GM21515 (cell line): ENCODE results near the gene TEX35.

Experiments
- ATAC-seq: cut with Tn5 transposase; IDR thresholded peaks from one replicate; pipeline ENCODE4 v1.9.1; 2021; ENCODE audit not compliant: unreplicated experiment

The TEX35 gene

DNA sequence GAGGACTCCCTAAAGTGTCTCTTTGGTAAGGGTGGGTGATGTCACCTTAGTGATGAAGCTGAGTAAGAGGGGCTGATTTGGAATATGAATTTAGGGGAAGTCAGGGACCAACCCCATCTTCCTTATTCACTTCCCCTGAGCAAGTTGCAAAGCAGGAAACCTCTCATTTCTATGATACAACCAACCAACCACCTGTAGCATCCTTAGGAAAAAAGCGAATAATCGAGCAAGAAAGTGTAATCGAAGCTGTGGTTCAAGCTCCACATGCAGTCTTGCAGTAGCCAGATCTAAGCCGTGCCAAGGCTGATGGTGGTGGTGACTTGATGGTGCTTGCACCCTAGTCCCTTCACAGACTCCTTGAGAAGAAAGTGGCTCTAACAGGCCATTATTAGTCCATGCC, 3.2 kb downstream of the TEX35 start:
- no peak for ATAC-seq

DNA sequence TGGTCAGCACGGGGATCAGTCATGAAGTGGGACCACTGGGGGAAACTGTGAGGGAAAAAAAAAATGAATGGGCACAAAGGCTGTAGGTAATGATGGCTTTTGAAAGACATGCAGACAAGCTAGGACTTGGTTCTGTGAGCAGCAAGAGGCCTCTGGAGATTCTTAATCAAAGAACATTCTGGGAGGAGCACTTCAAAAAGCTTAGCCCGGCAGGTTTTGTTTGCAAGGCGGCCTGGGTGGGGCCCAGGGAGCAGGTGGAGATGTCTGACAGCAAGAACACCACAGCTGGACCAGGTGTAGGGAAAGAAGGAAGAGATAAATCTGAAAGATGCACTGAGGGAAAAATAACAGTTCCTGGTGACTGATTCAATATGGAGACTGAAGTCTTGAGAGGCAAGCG, 6.0 kb downstream of the TEX35 start:
- no peak for ATAC-seq

DNA sequence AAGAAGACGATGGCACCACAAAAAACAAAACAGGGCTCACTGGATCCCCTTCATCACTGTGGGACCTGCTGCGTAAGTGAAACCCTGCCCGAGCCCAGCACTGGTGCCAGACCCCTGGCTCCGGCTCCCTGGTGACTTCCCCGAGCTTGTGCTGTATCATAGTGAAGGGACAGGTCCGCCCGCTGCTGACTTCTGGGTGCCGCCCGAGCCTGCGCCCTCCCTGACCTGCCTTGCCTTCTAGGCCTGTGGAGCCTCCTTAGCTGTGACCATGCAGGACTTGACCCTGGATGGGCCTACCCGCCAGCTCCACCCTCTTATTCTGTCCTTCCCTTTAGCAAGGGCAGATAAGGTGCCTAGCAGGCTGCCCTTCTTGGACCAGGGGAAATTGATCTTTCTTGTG, 7.9 kb downstream of the TEX35 start:
- no peak for ATAC-seq

DNA sequence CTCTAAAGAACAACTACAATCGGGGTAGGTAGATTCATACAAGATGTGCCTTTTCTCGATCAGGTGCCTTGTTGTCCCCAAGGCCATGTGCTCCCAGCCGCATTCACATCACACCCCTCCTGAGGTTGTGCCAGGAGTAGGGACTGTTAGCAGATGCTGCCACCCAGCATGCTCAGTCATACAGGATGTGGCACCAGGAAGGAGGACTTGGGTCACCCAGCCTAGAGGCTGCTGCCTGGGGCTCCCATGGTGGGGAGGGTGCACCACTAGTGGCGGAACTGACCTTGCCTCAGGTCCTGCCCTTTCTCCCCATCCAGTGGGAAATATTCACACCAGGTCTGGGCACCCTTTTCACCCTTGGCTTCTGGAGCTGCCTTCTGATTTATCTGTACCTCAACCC, 8.3 kb downstream of the TEX35 start:
- ATAC-seq: no peak

DNA sequence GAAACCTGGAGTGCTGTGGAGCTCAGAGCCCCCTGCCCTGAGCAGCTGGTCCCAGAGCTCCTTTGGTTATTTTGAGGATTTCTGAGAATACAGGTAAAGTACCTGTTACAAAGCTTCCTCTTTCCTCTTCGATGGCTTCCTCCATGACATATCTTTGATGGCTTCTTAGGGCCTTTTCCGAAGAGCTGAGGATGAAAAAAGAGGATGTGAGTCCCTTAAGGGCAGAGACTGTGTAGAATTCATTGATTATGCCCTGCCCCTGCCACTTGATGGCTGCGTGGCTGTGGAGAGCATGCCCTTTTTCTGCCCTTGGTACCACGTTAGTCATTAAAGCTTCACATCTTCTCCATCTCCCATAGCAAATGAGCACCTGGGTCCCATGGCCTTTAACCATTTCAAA, 14.2 kb downstream of the TEX35 start:
- no peak for ATAC-seq

DNA sequence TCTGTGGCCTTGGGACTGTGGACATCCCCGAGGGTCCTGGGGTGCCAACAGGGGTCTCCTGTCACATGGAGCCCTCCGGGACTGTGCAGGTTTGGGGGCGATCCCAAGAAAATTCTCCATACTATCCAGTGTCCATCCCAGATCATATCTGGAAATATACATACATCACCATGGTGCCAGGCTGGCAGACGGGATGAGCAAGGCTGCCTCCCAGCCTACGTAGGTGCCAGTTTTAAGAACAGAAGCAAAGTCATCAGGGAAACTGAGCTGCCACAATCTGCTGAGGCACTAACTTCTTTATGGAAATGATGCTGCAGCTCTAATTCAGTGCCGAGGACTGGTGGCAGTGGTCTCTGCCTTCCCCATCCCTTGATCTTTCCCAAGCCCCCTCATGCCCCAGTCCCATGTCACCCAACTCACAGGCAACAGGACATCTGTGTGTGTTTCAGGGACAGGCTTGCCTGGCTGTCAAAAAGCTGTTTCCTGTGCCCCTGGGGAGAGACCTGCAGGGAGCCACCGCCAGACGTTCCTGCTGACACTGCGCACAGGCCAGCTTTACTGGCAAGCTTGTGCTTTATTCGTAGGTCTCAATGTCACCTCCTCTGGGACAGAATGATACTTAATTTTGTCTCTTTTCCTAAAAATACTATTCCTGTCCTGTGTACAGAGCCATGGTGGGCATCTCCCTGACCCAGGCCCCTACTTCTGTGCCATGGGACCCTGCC, 15.5 kb downstream of the TEX35 start:
- no peak for ATAC-seq

DNA sequence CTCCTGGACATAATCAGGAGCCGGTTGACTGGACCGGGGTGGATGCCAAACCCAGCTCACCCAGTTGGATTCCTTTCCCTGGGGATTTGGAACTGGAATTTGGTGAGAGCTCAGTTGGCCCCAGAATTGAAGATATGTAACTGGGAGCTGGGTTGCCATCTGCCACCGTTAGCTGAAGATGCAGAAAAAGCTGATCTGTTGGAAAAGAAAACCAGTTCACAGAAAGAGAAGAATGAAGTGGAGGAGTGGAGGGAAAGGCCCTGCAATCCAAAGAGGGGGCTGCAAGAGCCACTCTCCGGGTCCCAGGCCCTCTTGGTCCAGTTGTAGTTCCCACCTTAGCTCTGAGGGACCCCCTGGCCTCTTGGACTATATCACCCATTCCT, 16.0 kb downstream of the TEX35 start:
- ATAC-seq: no peak

DNA sequence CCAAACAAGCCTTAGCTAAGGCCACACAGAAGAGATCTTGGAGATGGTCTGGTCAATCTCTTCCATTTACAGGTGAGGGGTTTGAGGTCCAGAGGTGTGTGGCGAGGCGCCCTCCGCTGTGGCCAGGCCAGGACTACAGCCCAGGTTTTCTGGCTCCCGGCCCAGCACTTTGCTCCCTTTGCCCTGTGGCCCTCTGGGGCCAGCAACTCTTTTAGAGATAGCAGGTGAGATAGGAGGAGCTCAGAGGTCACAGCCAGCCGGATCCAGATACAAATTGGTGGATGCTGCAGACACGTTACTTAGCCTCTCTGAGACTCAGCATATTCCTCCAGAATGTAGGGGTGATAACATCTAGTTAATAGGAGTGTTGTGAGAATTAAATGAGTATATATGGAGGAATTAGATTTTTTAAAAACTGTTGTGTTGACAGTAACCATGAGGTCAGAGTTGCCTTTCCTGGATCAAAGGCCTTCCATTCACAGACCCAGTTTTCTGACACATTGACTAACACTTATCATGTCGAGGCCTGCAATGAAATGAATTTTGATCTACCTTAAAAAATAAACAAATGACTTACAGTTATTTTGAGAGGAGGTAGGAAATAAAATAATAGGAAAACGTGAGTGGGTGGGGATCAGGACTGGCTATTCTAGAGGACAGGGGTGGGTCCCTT, 16.6 kb downstream of the TEX35 start:
- ATAC-seq: no peak

DNA sequence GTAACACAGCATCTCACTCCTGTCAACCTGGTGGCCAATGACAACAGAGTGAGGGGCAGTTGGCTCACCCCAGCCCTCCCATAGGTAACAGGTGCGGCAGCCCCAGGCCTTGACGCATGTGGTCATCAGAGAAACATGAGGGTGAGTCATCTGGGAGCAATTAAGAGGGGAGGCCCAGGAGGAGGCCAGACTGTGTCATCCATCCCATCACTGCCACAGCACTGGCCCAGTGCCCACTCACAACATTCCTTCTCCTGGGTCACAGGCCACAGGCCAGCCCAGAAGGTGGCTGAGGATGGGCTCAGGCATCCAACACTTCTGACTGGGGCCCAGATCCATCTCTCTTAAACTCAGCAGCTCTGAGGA, 17.1 kb downstream of the TEX35 start:
- no peak for ATAC-seq

DNA sequence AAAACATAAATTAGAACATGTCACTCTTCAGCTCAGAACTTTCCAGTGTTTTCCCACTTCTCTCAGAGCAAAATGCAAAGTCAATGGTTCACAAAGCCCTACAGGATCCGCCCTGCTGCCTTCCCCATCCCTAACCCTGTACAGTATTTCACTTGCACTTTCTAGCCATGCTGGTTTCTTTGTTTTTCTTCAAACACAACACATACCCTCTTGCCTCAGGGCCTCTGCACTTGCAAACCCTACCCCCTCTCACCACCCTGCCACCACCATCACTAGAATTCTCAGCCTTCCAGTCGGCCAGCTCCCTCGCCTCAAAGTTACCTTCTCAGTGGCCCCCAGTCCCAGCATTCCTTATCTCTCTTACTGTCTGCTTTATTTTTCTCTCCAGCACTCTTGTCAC, 17.6 kb downstream of the TEX35 start:
- no peak for ATAC-seq

DNA sequence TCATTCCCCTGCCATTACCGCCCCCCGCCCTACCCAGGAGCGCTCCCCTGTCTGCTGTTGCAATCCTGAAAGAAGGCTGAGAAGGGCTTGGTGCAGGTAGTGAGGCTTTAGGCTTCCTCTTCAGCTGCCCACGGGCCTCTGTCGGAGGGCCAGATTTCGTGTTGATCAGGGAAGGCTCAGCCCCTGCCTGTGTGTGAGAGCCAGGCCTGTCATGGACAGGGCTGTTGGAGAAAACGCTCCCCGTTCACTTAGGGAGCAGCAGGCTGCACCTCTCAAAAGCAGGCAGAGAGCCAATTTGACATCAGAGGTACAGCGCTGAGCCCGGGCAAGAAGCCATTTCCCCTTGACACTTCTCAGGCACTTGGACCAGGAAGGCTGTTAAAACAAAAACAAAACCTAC, 19.0 kb downstream of the TEX35 start:
- ATAC-seq: peak; percentile 21

DNA sequence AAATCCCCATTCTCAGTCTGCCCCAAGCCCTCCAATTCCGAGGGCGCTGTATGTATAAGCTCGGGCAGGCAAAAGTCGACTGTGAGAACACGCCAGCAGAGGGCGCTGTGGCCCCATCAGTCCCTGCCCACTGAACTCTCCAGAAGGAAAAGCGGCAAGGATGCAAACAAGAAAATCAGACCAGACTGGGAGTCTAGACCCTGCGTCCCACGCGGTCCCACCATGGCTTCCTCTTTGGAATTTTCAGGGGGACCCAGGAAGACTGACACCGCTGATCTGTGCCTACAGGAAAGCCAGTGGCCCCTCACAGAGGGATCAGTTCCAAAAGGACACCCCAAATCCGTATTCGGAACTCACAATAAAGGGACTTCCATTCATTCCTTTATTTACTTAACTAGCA, 19.5 kb downstream of the TEX35 start:
- peak; percentile 89 for ATAC-seq

DNA sequence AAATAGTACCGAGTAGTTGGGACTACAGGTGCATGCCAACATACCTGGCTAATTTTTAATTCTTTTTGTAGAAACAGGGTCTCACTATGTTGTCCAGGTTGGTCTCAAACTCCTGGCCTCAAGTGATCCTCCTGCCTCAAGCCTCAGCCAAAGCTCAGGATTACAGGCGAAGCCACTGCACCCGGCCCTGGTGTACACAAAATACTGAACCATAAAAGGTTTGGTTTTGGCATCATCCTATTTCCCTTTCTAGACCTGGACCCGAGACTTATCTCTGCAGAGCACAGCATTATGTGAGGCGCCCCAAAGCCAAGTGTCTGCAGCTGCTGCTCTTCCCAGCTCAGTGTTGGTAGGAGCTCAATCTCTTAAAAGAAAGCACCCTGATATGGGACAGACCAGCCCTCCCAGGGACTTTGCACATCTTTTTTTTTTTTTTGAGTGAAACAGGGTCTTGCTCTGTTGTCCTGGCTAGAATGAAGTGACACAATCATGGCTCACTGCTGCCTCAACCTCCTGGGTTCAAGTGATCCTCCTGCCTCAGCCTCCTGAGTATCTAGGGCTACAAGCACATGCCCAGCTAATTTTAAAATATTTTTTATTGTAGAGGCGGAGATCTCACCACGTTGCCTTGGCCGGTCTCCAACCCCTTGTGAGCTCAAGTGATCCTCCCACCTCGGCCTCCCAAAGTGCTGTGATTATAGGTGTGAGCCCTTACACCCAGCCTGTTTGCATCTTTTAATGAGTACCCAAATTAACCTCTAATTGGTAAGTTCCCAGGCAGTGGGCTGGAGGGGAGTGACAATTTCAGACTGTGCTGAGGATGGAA, 20.4 kb downstream of the TEX35 start:
- no peak for ATAC-seq

DNA sequence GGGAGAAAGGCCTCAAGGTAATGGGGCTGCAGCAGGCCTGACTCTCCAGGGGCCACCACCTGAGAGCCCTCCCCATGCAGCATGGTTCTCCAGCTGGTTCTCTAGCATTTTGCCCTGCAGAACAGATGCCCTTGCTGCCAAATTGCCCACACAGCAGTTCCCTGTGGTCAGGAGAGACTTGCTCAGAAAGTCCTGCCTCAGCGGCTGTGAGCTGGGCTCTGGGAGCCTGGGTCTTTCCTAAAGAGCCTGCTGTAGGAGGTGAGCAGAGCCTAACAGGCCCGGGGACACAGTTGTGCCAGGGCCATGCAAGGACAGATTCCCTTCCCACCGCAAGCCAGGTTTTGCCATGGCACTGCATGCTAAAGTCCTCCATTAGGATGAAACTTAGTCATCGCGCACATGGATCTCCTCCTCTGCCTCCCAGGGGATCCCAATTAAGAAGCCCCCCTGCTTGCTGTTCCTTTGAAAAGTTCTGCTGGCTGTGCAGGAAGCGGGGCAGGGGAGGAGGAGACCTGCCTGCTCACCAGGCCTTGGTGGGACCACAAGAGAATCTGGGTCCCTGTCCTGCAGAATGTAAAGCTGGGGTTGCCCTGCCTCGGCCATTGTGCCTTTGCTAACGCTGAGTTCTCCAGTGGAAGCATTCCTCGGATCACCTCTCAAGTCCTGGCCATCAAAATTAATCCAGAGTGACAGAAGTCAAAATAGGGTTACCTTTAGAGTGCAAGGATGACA, 21.4 kb downstream of the TEX35 start:
- no peak for ATAC-seq

DNA sequence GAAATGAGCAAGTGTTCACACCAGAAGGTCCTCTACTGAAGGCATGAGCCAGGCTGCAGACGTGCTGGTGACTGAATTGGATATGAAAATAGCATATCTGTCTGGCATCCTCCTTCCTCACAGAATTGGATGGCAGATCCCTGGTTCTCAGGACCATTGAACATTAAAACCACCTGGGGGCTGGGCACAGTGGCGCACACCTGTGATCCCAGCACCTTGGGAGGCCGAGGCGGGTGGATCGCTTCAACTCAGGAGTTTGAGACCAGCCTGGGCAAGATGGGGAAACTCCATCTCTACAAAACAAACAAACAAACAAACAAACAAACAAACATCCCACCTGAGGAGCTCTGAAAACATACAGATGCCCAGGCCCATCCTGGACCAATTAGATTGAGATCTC, 23.4 kb downstream of the TEX35 start:
- ATAC-seq: no peak

DNA sequence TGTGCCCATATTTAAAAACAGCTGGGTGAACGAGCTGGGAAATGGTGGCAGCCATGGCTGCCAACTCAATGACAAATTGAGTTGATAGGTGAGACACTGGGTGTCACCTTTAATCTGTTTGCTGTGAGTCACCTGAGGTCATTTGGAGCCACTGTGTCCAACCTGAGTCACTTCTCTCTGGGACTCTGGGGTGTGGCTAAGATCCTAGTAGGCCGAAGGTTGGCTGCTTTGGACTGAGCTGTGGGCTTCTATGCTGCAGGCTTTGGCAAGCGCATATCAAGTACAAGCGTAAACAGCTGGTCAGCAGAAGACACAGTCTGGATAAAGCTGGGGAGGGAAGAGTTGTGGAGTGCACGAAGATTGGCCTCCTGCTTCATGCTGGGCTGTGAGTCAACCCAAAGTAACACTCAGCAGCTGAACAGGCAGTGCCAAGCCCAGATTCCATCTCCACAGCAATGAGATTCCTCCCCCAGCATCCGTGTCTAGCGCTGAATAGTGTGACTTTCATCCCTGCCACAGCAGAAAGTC, 24.0 kb downstream of the TEX35 start:
- ATAC-seq: no peak

DNA sequence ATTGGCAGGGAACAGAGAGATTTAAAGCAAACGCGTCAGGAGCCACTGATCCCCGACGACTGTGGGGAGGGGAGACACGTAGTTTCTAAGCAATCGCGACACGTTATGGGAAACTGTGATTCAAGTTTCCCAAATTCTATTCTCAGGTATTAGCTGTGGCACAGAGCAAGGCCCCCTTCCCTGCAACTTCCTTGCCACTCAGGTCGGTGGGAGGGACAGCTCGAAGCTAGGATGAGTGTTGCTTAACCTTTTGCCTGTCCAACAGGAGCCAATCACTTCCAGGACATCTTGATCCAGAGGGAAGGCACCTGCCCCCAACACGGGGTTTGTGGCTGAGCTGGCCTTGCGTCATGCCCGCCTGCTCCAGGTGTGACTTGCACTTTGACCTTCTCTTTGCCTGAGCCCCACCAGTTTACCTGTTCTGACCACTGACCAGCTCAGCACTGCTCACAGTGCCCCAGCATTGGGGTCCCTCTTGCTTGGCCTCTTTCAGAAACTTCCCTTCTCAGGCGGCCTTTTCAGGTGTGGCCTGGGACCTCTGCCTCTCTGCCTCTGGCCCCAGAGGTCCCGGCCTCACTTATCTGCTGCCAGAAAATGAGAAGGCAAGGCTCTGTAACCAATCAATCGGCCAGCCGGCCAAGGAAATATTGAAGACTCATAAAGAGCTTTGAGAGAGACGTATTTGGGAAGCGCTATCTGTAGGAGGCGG, 24.6 kb downstream of the TEX35 start:
- no peak for ATAC-seq

DNA sequence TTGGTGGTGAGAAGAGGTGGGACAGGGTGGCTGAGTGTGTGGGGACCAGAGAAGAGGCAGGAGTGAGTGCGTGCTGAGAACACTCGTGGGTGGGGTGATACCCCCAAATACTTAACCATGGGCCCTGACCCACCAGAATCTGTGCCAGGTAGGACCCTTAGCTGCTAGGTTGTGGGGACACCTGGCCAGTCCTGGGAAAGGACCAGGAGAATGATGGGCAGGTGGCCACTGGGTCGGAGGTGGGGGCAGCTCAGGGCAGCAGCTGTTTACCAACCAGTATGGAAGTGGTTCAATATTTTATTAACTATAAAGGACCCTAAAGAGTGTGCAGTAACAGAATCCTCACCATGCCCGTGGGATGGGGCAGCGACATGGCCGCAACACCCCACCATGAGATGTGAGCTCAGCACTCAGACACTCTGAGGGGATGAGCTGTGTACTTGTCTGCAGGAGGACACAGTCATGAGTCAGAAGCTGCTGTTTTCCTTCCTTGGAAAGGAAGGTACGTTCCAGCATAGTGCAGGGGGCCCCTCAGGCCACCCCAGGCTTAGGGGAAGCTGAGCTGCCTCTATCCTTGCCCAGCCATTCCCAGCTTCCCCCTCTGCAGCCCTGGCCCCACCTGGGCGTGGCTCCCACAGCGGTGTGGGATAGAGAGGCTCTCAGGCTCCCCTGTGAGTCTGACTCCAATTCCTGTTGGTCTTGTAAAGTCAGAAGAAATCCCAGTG, 25.4 kb downstream of the TEX35 start:
- ATAC-seq: no peak

DNA sequence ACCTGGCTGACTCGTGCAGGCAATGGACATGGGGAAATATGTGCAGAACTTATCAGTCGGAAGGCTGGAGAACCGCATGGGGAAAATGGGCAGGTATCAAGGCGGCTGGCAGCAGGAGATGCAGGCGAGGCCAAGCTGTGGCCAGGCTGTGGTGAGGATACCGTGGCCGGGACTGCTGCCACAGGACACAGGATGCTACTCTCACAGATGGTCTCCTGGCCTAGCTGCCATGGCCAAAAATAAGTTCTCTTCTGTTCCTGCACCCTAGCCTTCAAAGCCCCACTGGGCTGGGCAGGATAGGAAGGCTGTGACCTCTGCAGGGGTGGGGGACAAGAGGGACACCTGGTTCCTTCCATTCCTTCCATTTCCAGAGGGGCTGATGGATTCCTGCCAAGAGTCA, 26.4 kb downstream of the TEX35 start:
- ATAC-seq: no peak

DNA sequence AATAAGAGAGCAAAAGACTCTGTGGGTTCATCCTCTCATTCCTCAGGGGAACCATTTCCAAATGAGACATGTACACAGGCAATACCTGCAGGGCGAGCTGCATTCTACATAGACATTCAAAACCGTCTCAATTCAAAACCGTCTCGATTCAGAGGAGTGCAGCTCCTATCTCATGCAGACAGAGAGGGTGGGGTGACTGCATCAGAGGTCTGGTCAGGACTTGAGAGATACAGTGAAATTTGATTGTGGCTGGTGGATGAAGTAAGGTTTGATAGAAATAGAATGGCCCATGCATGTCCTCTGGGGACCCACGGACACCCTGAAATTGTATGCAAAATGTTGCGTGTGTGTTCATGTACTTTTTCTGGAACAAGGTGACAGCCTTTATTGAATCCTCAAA, 27.3 kb downstream of the TEX35 start:
- no peak for ATAC-seq
